GM12873 (cell line): ENCODE measurements around the gene QSER1.

Source experiments
- TF ChIP-seq, protein P1 (sequence below): IDR thresholded peaks from 2 replicates; pipeline ENCODE4 v1.5.1; 2012; ENCODE audit warnings: low read depth, mild to moderate bottlenecking, moderate library complexity, low read length, control low read depth; ENCODE audit not compliant: insufficient read depth; ENCODE audit errors: missing control alignments

Gene QSER1

DNA sequence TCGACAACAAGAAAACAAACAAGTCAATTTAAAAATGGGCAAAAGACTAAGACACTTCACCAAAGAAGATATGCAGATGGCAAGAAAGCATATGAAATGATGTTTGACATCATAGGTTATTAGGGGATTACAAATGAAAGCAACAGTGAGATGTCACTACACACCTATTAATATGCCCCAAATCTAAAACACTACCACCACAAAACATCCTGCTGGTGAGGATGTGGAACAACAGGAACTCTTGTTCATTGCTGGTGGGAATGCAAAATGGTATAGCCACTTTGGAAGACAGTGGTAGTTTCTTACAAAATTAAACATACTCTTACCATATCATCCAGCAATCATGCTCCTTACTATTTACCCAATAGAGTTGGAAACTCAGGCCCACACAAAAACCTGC lies 33.9 kb upstream of the QSER1 start:
- TF ChIP-seq, protein P1, sequence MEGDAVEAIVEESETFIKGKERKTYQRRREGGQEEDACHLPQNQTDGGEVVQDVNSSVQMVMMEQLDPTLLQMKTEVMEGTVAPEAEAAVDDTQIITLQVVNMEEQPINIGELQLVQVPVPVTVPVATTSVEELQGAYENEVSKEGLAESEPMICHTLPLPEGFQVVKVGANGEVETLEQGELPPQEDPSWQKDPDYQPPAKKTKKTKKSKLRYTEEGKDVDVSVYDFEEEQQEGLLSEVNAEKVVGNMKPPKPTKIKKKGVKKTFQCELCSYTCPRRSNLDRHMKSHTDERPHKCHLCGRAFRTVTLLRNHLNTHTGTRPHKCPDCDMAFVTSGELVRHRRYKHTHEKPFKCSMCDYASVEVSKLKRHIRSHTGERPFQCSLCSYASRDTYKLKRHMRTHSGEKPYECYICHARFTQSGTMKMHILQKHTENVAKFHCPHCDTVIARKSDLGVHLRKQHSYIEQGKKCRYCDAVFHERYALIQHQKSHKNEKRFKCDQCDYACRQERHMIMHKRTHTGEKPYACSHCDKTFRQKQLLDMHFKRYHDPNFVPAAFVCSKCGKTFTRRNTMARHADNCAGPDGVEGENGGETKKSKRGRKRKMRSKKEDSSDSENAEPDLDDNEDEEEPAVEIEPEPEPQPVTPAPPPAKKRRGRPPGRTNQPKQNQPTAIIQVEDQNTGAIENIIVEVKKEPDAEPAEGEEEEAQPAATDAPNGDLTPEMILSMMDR: peak; percentile 15

DNA sequence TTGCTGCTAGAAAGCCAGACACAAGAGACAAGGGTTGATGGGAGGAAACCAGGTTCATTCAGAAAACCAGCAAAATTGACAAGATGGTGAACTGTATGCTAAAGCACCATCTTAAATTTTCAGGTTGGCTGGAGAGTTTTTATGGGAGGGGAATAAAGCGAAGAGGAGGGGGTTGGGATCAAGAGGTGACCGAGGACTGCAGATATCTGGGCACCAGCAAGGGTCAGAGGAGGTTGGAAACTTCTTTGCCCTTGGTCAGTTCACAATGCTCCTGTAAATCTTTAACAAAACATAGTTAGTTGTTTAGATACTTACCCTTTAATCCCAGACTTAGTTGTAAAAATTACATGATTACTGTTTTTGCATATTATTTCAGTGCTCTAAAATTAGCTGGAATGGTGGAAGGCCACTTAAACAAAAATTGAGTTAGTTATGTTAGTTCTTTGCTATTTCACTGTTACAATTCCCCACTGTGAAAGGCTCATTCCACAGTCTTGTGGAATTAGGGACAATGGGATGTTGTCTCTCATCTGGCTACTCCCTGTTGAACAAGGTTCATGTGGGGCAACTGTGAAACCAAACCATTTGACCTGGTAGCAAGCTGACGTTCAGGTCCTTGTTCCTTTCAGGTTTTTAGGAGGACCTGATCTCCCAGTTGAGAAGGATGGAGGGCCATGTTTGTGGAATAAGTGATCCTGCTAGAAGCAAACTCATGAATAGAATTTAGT lies 30.6 kb upstream of the QSER1 start:
- TF ChIP-seq, protein P1: no peak

DNA sequence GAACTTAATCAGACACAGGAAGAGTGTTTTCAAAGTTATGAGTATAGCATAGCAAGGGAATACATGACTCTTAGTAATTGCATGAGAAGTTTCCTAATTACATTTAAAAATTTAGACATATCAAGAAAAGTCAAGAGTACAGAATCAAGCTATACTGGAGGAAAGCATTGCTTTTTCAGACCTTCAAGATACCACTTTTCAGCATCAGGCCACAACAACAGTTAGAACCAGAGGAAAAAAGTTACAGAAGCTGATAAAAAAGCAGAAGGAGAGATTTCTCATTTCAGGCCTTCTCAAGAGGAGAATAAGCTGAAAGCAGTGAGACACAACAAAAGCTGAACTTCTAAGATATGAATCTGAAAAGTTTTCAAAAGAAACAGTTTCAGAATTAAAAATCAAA lies 28.1 kb upstream of the QSER1 start:
- TF ChIP-seq, protein P1: no peak

DNA sequence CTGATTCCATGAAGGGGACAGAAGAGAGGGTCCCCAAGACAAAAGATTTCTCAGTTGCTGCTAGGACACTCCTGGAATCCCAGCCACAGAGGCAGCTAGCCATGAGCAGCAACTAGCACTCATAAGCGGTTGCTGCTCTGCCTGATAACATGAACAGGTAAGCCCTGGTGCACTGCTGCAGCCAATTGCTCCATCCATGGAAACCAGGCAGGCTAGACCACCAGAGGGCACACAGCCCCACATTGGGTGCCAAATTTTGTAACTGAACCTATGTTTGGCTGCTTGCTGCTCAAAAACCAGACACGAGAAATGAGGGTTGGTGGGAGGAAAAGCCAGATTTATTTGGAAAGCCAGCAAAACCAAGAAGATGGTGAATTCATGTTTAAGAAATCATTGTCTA lies 21.9 kb upstream of the QSER1 start:
- TF ChIP-seq, protein P1: peak; percentile 37

DNA sequence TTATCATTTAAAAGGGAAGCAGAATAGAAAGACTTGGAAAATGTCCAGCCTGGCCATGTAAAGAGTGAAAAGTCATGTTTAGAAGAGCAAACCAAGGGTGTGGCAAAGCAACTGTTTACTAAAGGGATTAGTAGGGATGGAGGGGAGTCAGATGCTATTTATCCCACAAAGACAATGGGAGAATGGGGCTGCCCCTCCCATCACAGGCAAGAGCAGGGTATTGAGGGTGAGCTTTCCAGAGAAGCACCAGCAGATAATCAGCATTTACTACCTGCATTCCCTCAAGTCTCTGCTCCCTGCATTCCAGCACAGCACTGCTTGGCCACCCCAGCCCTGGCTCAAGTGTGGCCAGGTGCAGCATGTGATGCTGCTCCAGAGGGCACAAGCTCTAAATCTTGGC lies 18.5 kb upstream of the QSER1 start:
- TF ChIP-seq, protein P1: no peak

DNA sequence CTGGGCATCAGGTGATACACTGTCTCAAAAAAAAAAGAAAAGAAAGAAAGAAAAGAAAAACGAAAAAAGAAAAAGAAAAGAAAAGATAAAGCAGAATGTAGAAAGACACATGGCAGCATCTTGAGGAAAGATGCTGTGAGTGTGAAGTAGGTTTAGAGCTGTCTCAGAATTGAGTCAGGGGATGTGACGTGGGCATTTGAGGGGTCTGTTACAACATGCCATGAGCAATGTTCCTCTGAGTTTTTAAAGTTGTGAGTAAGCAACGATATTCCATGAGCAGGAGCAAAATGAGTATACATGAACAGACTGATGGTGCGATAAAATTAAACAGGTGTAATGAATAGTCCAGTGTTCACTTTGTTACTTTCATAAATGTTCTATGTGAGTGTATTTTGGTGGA lies 11.3 kb upstream of the QSER1 start:
- TF ChIP-seq, protein P1: no peak

DNA sequence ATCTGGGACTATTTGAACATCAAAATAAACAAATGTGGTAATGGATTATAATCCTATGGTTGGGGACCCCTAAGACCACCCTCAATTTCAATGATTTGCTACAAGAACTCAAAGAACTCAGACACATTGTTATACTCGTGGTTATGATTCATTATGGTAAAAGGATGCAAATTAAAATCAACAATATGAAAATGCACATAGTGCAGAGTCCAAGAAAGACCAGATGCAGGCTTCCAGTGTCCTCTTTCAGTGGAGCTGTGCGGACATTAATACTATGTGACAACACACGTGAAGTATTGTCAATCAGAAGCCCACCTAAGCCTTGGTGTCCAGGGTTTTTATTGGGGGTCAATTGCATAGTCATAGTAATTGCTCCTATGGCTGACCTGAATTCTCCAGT lies 9.2 kb upstream of the QSER1 start:
- TF ChIP-seq, protein P1: no peak
